ENCODE results near the gene JADE2. TPM values are rescaled to one million over a fixed set of nuclear protein-coding genes. Genes with fewer than 3 reads are reported as not detected.
A peak's percentile ranks its signal among the peaks of the same experiment; 100 is the strongest.

Gene JADE2
- total RNA-seq, 1 donor from 2014 or later, result 70.9 TPM

DNA sequence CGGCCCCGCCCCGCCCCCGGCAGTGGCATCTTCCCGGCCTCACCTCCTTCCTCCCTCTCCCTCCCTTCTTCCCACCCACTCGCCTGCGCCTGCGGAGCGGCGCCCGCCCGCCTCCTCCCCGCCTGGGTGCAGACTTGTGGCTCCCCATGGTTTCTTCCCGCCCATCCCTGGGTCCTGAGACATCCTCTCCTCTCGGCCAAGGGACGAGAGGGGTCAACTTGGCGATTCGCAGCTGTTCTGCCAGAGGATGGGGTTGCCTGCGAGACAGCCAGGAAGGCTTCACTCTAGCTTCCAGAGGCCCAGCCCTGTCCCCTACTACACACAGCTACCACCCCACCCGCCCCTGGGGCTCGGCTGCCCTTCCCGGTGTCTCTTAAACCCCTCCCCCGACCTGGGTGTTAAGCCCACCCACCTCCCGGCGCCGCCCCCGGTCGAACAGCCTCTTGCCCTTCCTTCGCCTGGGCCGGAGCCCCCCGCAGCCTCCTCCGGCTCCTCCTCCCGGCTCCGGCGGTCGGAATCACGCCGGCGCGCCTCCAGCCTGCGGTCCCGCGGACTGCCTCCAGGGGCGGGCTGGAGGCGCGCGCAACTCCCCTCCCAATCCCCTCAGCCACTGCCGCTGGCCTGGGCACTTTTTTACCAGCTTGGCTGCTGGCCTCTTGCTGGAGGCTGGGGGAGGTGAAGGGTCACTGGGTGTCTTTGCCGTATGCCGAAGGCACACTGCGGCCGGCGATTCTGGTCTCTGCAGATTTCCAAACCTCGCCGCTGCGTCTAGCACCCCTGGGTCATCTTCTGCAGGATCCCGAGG, 1.9 kb downstream of the JADE2 start:
- TF ChIP-seq, protein P1, sequence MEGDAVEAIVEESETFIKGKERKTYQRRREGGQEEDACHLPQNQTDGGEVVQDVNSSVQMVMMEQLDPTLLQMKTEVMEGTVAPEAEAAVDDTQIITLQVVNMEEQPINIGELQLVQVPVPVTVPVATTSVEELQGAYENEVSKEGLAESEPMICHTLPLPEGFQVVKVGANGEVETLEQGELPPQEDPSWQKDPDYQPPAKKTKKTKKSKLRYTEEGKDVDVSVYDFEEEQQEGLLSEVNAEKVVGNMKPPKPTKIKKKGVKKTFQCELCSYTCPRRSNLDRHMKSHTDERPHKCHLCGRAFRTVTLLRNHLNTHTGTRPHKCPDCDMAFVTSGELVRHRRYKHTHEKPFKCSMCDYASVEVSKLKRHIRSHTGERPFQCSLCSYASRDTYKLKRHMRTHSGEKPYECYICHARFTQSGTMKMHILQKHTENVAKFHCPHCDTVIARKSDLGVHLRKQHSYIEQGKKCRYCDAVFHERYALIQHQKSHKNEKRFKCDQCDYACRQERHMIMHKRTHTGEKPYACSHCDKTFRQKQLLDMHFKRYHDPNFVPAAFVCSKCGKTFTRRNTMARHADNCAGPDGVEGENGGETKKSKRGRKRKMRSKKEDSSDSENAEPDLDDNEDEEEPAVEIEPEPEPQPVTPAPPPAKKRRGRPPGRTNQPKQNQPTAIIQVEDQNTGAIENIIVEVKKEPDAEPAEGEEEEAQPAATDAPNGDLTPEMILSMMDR (IDR thresholded peaks at IDR 0.05), result peak; percentile 96 to 99 (median 99)
- H3K9me3 ChIP-seq, result no peaks in the 10 kb centered on the region
- peak overlapping the region; percentile 92 to 96 for H3K27ac ChIP-seq
- peaks cover 18 to 50% of the 10 kb centered on the region in 2 donors for H3K4me1 ChIP-seq
- H3K4me3 ChIP-seq, result peak overlapping the region; percentile 80 to 98
- peak; percentile 39 to 92 for DNase-seq (ENCODE audit: low spot score in 2 of 2)
- H3K27me3 ChIP-seq, result no peaks in the 10 kb centered on the region
- H3K36me3 ChIP-seq, result no peaks in the 10 kb centered on the region
- intact Hi-C loops (cut with DNase I), result loop anchor here (1.0 to 2.0 kb wide), 5 partner anchors 18 to 301 kb away; partner anchors contain the start of genes PPP2CA and UBE2B

DNA sequence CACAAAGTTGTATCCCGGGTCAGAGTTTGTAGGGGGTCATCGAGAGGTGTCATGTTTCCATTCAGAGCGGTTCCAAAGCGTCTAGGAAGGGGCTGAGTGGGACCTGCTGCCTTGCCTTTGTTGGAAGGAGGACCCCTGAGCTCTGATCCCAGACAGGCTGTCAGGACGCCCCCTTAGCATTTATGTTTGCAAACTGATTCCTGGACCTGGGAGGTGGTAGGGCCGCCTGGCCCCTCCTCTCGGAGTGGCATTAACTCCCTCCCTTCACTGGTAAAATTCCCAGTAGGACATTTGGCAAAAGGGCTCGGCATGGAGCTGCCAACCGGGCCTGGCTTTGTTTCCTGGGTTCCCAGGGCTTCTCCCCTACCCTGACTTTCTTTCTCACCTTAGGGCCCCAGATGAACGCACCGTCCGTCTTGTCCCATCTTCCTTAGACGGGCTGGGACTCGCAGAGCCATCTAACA, 2.5 kb downstream of the JADE2 start:
- Histone ChIP-seq H3K27ac (peak overlapping the region; percentile 92 to 96), H3K4me3 (peak overlapping the region; percentile 80 to 98), H3K27me3 (no peaks in the 10 kb centered on the region), H3K9me3 (no peaks in the 10 kb centered on the region), H3K36me3 (no peaks in the 10 kb centered on the region), H3K4me1 (peaks cover 22 to 57% of the 10 kb centered on the region in 2 donors)
- TF ChIP-seq, protein P1 (IDR thresholded peaks at IDR 0.05), result no peak
- DNase-seq (ENCODE audit: low spot score in 2 of 2), result no peak
- intact Hi-C loops (cut with DNase I), result loop anchor here (1.0 to 2.0 kb wide), 5 partner anchors 17 to 301 kb away; partner anchors contain the start of genes PPP2CA and UBE2B

DNA sequence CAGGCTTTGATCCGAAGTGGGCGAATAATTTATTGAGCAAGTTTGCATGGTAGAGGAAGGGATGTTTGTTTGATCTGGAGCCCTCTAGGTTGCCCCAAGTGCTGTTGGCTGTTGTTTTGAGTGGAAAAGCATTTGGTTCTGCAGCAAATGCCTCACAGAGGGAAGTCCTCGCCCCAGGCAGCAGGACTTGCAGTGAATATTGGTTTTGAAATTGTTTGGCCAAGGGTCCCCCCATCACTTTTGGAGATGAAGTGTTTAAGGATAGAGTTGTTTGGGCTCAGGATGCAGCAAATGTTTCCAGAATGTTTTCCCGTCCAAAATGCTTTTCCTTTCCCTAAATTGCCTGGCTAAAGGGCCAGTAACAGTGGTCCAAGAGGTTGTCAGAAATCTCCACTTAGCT, 3.1 kb downstream of the JADE2 start:
- Histone ChIP-seq H3K27ac (peak overlapping the region; percentile 92 to 96), H3K4me3 (peak overlapping the region; percentile 80 to 98), H3K9me3 (no peaks in the 10 kb centered on the region), H3K4me1 (peaks cover 22 to 61% of the 10 kb centered on the region in 2 donors), H3K36me3 (no peaks in the 10 kb centered on the region), H3K27me3 (no peaks in the 10 kb centered on the region)
- intact Hi-C loops (cut with DNase I), result no loop called here
- no peak for DNase-seq (ENCODE audit: low spot score in 2 of 2)
- TF ChIP-seq, protein P1 (IDR thresholded peaks at IDR 0.05), result no peak

DNA sequence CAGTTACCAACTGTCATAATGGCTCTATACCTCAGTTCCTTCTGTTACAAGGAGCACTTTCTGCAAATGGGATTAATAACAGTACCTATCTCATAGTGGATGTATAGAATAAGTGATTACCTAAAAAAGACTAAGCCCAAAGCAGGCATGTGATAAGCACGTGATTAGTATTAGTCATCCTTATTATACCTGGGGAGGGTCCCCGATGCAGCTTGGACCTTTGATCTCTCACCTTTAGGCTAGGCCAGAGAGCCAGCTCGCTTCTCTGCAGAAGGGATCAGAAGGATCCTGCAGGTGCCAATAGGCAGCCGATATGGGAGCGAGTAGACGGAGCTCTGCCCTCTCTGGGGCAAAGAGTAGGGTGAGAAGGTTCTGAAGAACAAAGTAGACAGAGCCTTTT, 4.0 kb downstream of the JADE2 start:
- TF ChIP-seq, protein P1 (IDR thresholded peaks at IDR 0.05), result no peak
- Histone ChIP-seq H3K27ac (peak overlapping the region; percentile 92 to 96), H3K36me3 (no peaks in the 10 kb centered on the region), H3K27me3 (no peaks in the 10 kb centered on the region), H3K4me1 (peaks cover 22 to 66% of the 10 kb centered on the region in 2 donors), H3K9me3 (no peaks in the 10 kb centered on the region), H3K4me3 (no peak overlapping the region)
- no peak for DNase-seq (ENCODE audit: low spot score in 2 of 2)
- intact Hi-C loops (cut with DNase I), result no loop called here

DNA sequence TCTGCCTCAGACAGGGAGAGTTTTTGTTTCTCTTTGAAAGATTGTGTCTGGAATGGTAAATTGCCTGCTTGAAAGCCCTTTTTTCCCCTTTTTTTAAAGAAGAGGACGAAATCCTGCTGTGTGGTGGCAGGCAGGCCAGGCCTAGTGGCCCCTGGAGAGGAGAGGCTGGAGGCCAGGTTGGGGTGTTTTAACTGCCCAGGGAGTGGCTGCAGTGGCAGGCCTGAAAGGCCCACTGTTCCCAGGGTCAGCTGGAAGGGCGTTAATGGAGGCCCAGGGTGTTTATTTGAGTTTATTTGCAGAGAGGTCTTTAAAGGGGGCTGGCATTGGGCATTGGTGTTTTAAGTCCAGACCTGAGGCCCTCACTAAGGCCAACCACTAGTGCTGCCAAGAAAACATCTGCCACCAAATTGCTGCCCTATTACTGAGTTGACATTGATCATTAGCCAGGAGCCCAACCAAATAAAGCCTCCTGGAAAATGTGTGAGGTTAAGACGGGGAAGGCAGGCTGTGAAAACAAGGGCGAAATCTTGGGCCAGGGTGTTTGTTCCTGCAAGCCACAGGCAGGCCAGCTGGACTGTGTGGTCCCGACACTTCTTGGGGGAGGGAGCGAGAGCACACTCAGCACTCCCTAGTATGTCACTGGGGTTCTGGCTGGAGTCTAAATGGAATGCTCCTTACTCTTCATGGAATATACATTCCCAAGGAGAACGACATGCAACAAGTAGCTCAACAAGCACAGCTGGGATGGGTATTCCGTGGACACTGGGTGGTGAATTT, 5.0 kb downstream of the JADE2 start:
- Histone ChIP-seq H3K4me3 (peak overlapping the region in 1 of 2 donors; percentile 16), H3K27me3 (no peaks in the 10 kb centered on the region), H3K36me3 (no peaks in the 10 kb centered on the region), H3K9me3 (no peaks in the 10 kb centered on the region), H3K27ac (peak overlapping the region; percentile 82 to 96), H3K4me1 (peaks cover 22 to 69% of the 10 kb centered on the region in 2 donors)
- intact Hi-C loops (cut with DNase I), result loop anchor here (1.0 kb wide), 1 partner anchor 15 kb away; no protein-coding TSS in a partner anchor
- peak in 1 of 2 donors; percentile 90 for DNase-seq (ENCODE audit: low spot score in 2 of 2)
- TF ChIP-seq, protein P1 (IDR thresholded peaks at IDR 0.05), result no peak

Measured in ascending aorta (tissue), 2 donors.